ENCODE results near the gene ZNF22. TPM values are rescaled to one million over a fixed set of nuclear protein-coding genes. Genes with fewer than 3 reads are reported as not detected.

Gene ZNF22
- total RNA-seq, 1 donor from 2014 or later: 34.2 TPM

DNA sequence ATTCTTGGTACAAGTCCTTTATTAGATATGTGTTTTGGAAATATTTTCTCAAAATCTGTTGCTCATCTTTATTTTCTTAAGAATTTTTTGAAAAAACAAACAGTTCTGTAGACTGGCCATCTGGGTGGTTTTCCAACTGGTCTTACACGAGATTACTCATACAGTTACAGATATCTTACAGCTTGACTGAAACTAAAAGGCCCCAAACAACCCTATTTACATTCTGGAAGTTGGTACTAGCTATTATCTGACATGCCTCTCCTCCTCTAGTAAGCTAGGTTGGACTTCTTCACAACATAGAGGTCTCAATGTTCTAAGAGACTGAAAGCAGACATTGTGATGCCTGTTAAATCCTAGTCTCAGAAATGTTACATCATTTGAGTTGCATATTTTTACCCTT, 52.0 kb downstream of the ZNF22 start:
- H3K27me3 Mint-ChIP-seq: peaks cover 8% of the 10 kb centered on the region
- TF ChIP-seq, protein P1, sequence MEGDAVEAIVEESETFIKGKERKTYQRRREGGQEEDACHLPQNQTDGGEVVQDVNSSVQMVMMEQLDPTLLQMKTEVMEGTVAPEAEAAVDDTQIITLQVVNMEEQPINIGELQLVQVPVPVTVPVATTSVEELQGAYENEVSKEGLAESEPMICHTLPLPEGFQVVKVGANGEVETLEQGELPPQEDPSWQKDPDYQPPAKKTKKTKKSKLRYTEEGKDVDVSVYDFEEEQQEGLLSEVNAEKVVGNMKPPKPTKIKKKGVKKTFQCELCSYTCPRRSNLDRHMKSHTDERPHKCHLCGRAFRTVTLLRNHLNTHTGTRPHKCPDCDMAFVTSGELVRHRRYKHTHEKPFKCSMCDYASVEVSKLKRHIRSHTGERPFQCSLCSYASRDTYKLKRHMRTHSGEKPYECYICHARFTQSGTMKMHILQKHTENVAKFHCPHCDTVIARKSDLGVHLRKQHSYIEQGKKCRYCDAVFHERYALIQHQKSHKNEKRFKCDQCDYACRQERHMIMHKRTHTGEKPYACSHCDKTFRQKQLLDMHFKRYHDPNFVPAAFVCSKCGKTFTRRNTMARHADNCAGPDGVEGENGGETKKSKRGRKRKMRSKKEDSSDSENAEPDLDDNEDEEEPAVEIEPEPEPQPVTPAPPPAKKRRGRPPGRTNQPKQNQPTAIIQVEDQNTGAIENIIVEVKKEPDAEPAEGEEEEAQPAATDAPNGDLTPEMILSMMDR (IDR thresholded peaks at IDR 0.05): no peak
- peaks cover 8% of the 10 kb centered on the region for H3K9me3 Mint-ChIP-seq
- H3K27ac Mint-ChIP-seq: no peak overlapping the region
- no peaks in the 10 kb centered on the region for H3K4me1 Mint-ChIP-seq
- H3K36me3 Mint-ChIP-seq (ENCODE audit: low read depth): no peaks in the 10 kb centered on the region
- DNase-seq (no peak), ATAC-seq (ENCODE audit: low read depth) (no peak)
- CTCF ChIA-PET: no interaction called here
- intact Hi-C loops (cut with micrococcal nuclease): no loop called here
- POLR2A ChIA-PET: no interaction called here
- H3K4me3 Mint-ChIP-seq: no peak overlapping the region

DNA sequence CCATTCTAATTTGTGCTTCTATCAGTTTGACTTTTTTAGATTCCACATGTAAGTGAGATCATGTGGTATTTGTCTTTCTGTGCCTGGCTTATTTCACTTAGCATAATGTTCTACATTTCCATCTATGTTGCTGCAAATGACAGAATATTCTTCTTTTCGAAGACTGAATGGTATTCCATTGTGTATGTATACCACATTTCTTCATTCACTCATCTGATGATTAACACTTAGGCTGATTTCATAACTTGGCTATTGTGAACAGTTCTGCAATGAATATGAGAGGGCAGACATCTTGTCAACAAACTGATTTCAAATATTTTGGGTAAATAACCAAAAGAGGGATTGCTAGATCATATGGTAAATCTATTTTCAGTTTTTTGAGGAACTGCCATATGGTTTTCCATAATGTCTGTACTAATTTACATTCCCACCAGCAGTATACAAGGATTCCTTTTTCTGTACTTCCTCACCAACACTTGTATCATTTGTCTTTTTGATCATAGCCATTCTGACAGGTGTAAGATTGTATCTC, 52.9 kb downstream of the ZNF22 start:
- ChIA-PET CTCF (no interaction called here), POLR2A (no interaction called here)
- no peaks in the 10 kb centered on the region for H3K4me1 Mint-ChIP-seq

More for the DNA sequence above, 52.9 kb downstream of the ZNF22 start:
- intact Hi-C loops (cut with micrococcal nuclease): no loop called here
- Mint-ChIP-seq H3K27ac (no peak overlapping the region), H3K27me3 (peaks cover 8% of the 10 kb centered on the region), H3K36me3 (ENCODE audit: low read depth) (no peaks in the 10 kb centered on the region), H3K4me3 (no peak overlapping the region), H3K9me3 (peaks cover 8% of the 10 kb centered on the region)
- TF ChIP-seq, protein P1 (IDR thresholded peaks at IDR 0.05): no peak
- ATAC-seq (ENCODE audit: low read depth): no peak
- no peak for DNase-seq

Other genes starting within 250 kb of the ZNF22 start
- not detected in 2 replicates for gene TMEM72, start 89.6 kb upstream of the ZNF22 start, total RNA-seq
- 2.0 and 2.5 TPM in 2 replicates for gene RASSF4, start 41.1 kb upstream of the ZNF22 start, total RNA-seq
- gene DEPP1, start 22.1 kb upstream of the ZNF22 start, total RNA-seq: 0.11 TPM in 1 of 2 replicates, not detected in the other

All from activated B cell treated with CpG ODN at 0.5 μM for 24 hours (primary cell).